ENCODE measurements around the gene CACFD1. TPM values are rescaled to one million over a fixed set of nuclear protein-coding genes. Genes with fewer than 3 reads are reported as not detected.
A peak's percentile ranks its signal among the peaks of the same experiment; 100 is the strongest.

Gene CACFD1
- total RNA-seq, 1 donor from 2014 or later: 42.6 TPM

DNA sequence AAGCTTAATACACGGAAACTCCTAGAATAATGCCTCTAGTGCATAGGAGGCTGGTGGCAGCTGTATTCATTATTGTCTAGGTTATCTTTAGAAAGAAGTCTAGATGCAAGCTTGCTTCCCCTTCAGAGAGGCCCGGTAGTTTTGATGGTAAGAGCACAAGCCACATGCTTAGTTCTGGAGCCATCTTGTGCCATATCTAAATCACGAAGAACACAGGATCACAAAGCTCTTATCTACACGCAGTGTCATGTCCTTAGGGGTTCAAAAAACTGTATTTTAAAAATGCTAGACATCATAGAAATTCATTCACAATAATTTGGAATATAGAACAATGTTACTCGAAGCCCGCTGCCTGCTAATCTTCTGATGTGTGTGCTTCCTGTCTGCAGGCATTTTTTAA, 6.2 kb downstream of the CACFD1 start:
- Mint-ChIP-seq H3K36me3 (ENCODE audit: low read depth) (no peaks in the 10 kb centered on the region), H3K4me3 (peak overlapping the region; percentile 17), H3K27me3 (ENCODE audit: low read depth) (peaks cover 2% of the 10 kb centered on the region), H3K9me3 (no peaks in the 10 kb centered on the region), H3K27ac (ENCODE audit: unreplicated experiment) (no peak overlapping the region), H3K4me1 (peaks cover 8% of the 10 kb centered on the region)
- no peak for TF ChIP-seq CTCF (conservative IDR thresholded peaks at IDR 0.05)
- no peak for DNase-seq (ENCODE audit: low read depth, low spot score)

GRCh38 chr9:133467101-133467500, 7.3 kb downstream of the CACFD1 start:
- H3K36me3 Mint-ChIP-seq (ENCODE audit: low read depth): no peaks in the 10 kb centered on the region
- H3K9me3 Mint-ChIP-seq: no peaks in the 10 kb centered on the region
- peaks cover 2% of the 10 kb centered on the region for H3K27me3 Mint-ChIP-seq (ENCODE audit: low read depth)
- peak overlapping the region; percentile 34 for H3K4me3 Mint-ChIP-seq
- H3K27ac Mint-ChIP-seq (ENCODE audit: unreplicated experiment): no peak overlapping the region
- no peaks in the 10 kb centered on the region for H3K4me1 Mint-ChIP-seq
- no peak for TF ChIP-seq CTCF (conservative IDR thresholded peaks at IDR 0.05)
- no peak for DNase-seq (ENCODE audit: low read depth, low spot score)

- Mint-ChIP-seq H3K4me3 (no peak overlapping the region), H3K36me3 (ENCODE audit: low read depth) (no peaks in the 10 kb centered on the region), H3K4me1 (no peaks in the 10 kb centered on the region), H3K27ac (ENCODE audit: unreplicated experiment) (no peak overlapping the region), H3K27me3 (ENCODE audit: low read depth) (peaks cover 2% of the 10 kb centered on the region), H3K9me3 (no peaks in the 10 kb centered on the region)
- no peak for DNase-seq (ENCODE audit: low read depth, low spot score)
- TF ChIP-seq CTCF (conservative IDR thresholded peaks at IDR 0.05): no peak
Observed at GRCh38 chr9:133468374-133468773, 8.6 kb downstream of the CACFD1 start.

- Mint-ChIP-seq H3K4me1 (no peaks in the 10 kb centered on the region), H3K27me3 (ENCODE audit: low read depth) (peaks cover 2% of the 10 kb centered on the region), H3K27ac (ENCODE audit: unreplicated experiment) (no peak overlapping the region), H3K9me3 (no peaks in the 10 kb centered on the region), H3K4me3 (no peak overlapping the region), H3K36me3 (ENCODE audit: low read depth) (no peaks in the 10 kb centered on the region)
- TF ChIP-seq CTCF (conservative IDR thresholded peaks at IDR 0.05): no peak
- no peak for DNase-seq (ENCODE audit: low read depth, low spot score)
Observed at GRCh38 chr9:133468777-133469421, 9.1 kb downstream of the CACFD1 start.

GRCh38 chr9:133470427-133470924, 10.7 kb downstream of the CACFD1 start:
- Mint-ChIP-seq H3K27me3 (ENCODE audit: low read depth) (peaks cover 2% of the 10 kb centered on the region), H3K4me3 (peak overlapping the region; percentile 83), H3K9me3 (no peaks in the 10 kb centered on the region), H3K27ac (ENCODE audit: unreplicated experiment) (no peak overlapping the region), H3K4me1 (no peaks in the 10 kb centered on the region), H3K36me3 (ENCODE audit: low read depth) (no peaks in the 10 kb centered on the region)
- no peak for TF ChIP-seq CTCF (conservative IDR thresholded peaks at IDR 0.05)
- DNase-seq (ENCODE audit: low read depth, low spot score): no peak
